Measurements from ENCODE around the gene JSRP1.

JSRP1 gene

DNA sequence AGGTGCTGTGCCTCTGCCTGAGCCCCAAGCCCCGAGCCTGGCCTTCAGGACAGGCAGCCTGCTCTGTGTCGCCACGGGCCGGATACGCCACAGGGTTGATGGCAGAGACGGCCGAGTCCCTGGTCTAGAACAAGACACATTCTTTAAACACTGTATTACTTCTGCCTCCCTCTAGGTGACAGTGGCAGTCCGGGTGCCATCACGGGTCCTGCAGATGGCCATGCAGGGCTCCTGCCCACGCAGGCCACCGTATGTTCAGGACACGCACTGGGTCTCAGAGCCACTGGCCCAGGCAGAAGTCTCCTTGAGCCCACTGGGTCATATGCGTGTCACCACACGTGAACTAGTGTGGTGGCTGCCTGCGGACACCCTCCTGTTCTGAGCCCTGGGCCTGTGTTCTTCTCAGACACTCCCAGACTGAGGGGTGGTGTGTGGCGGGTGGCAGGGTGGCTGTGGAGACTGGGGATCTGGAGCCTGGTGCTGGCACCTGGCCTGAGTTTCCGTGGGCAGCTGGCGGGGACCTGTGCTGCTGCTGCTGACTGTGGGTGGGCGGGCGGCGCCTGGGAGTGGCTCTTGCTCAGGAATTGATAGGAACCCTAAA, 24.5 kb downstream of the JSRP1 start:
- TF ChIP-seq, protein P1, sequence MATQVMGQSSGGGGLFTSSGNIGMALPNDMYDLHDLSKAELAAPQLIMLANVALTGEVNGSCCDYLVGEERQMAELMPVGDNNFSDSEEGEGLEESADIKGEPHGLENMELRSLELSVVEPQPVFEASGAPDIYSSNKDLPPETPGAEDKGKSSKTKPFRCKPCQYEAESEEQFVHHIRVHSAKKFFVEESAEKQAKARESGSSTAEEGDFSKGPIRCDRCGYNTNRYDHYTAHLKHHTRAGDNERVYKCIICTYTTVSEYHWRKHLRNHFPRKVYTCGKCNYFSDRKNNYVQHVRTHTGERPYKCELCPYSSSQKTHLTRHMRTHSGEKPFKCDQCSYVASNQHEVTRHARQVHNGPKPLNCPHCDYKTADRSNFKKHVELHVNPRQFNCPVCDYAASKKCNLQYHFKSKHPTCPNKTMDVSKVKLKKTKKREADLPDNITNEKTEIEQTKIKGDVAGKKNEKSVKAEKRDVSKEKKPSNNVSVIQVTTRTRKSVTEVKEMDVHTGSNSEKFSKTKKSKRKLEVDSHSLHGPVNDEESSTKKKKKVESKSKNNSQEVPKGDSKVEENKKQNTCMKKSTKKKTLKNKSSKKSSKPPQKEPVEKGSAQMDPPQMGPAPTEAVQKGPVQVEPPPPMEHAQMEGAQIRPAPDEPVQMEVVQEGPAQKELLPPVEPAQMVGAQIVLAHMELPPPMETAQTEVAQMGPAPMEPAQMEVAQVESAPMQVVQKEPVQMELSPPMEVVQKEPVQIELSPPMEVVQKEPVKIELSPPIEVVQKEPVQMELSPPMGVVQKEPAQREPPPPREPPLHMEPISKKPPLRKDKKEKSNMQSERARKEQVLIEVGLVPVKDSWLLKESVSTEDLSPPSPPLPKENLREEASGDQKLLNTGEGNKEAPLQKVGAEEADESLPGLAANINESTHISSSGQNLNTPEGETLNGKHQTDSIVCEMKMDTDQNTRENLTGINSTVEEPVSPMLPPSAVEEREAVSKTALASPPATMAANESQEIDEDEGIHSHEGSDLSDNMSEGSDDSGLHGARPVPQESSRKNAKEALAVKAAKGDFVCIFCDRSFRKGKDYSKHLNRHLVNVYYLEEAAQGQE (IDR thresholded peaks at IDR 0.05; ENCODE audit: insufficient replicate concordance, low read depth), result no peak
- peak; percentile 66; the same call in 1 of the 2 replicates for TF ChIP-seq POLR2AphosphoS5 (IDR thresholded peaks at IDR 0.05; ENCODE audit: low read depth)
- no peak for TF ChIP-seq SPI1 (IDR thresholded peaks at IDR 0.05; ENCODE audit: borderline replicate concordance, low read depth)
- no peak for TF ChIP-seq GABPA (IDR thresholded peaks at IDR 0.05; ENCODE audit: low read depth)
- TF ChIP-seq, protein P2, sequence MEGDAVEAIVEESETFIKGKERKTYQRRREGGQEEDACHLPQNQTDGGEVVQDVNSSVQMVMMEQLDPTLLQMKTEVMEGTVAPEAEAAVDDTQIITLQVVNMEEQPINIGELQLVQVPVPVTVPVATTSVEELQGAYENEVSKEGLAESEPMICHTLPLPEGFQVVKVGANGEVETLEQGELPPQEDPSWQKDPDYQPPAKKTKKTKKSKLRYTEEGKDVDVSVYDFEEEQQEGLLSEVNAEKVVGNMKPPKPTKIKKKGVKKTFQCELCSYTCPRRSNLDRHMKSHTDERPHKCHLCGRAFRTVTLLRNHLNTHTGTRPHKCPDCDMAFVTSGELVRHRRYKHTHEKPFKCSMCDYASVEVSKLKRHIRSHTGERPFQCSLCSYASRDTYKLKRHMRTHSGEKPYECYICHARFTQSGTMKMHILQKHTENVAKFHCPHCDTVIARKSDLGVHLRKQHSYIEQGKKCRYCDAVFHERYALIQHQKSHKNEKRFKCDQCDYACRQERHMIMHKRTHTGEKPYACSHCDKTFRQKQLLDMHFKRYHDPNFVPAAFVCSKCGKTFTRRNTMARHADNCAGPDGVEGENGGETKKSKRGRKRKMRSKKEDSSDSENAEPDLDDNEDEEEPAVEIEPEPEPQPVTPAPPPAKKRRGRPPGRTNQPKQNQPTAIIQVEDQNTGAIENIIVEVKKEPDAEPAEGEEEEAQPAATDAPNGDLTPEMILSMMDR (IDR thresholded peaks at IDR 0.05; ENCODE audit: insufficient read depth, low read length), result peak; percentile 47
- Histone ChIP-seq H3K27ac (replicated peaks) (no peak overlapping the region), H3K27me3 (ENCODE audit: insufficient read depth, poor library complexity, severe bottlenecking) (no peaks in the 10 kb centered on the region), H3K4me3 (replicated peaks; ENCODE audit: insufficient read depth, low read length) (no peak overlapping the region)
- peak in 1 of 2 experiments; percentile 42 for DNase-seq (ENCODE audit: low read depth in 1 of 2, low spot score in 1 of 2)

DNA sequence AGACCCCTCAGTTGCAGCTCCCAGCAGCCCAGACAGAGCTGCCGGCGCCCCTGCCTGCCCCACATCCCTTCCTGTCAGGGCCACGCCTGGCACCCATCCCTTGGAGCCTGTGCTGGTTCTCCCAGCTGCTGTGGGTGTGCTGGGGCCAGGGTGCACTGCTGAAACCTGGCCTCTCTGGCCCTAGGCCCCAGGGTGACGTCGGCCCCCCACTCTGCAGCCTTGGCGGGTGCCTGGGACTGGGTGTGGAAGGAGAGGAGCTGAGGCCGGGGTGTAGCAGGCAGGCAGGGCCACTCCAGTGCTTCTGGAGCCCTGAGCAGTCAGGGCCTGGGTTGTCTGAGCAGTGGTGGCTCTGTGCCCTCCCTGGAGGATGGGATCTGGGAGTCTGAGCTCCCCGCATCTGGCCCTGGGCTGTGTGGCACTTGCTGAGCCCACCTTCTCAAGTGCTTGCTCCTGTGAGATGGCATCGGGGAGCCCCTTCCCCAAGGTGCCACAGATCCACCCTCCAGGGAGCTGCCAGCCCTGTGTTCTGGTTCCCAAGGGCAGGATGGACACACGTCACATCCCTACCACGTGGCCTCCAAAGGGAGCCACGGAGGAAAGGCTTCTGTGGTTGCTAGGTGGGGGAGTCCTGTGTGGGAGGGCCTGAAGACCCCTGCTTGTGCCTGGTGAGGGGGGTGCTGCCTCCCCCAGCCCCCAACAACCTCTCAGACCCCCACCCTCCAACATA, 25.2 kb downstream of the JSRP1 start:
- H3K27ac ChIP-seq (replicated peaks), result no peak overlapping the region
- H3K4me3 ChIP-seq (replicated peaks; ENCODE audit: insufficient read depth, low read length), result no peak overlapping the region
- TF ChIP-seq, protein P2 (IDR thresholded peaks at IDR 0.05; ENCODE audit: insufficient read depth, low read length), result no peak
- TF ChIP-seq POLR2AphosphoS5 (IDR thresholded peaks at IDR 0.05; ENCODE audit: low read depth) (no peak; the same call in 1 of the 2 replicates), GABPA (IDR thresholded peaks at IDR 0.05; ENCODE audit: low read depth) (no peak), SPI1 (IDR thresholded peaks at IDR 0.05; ENCODE audit: borderline replicate concordance, low read depth) (no peak)
- TF ChIP-seq, protein P1 (IDR thresholded peaks at IDR 0.05; ENCODE audit: insufficient replicate concordance, low read depth), result no peak
- no peaks in the 10 kb centered on the region for H3K27me3 ChIP-seq (ENCODE audit: insufficient read depth, poor library complexity, severe bottlenecking)
- DNase-seq (ENCODE audit: low read depth in 1 of 2, low spot score in 1 of 2), result no peak

DNA sequence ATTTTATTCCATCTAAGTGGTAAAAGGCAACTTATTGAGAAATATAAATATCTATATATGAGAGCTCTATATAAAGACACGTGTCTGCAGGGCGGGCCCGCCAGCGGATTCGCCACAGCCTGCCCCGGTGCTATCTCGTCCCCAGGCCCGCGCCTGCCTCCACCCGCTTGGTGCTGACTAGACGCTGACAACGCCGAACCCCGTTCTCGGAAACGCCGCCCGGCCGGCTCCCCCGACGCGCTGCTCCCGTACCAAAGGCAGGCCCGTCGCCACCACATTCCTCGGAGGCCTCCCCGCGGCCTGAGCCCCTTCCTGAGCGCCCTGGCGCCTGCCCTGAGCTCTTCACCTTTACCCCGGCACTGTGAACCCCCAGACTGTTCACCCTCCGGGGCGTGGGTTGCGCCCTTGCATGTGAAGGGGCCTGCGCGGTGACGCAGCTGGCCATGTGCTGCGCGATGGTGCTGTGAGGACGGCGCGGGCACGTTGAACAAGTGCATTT, 26.1 kb downstream of the JSRP1 start:
- TF ChIP-seq, protein P2 (IDR thresholded peaks at IDR 0.05; ENCODE audit: insufficient read depth, low read length), result no peak
- TF ChIP-seq SPI1 (IDR thresholded peaks at IDR 0.05; ENCODE audit: borderline replicate concordance, low read depth) (no peak), GABPA (IDR thresholded peaks at IDR 0.05; ENCODE audit: low read depth) (no peak), POLR2AphosphoS5 (IDR thresholded peaks at IDR 0.05; ENCODE audit: low read depth) (no peak; the same call in 1 of the 2 replicates)
- TF ChIP-seq, protein P1 (IDR thresholded peaks at IDR 0.05; ENCODE audit: insufficient replicate concordance, low read depth), result no peak
- no peaks in the 10 kb centered on the region for H3K27me3 ChIP-seq (ENCODE audit: insufficient read depth, poor library complexity, severe bottlenecking)
- no peak overlapping the region for H3K4me3 ChIP-seq (replicated peaks; ENCODE audit: insufficient read depth, low read length)
- DNase-seq (ENCODE audit: low read depth in 1 of 2, low spot score in 1 of 2), result no peak
- no peak overlapping the region for H3K27ac ChIP-seq (replicated peaks)
